Cardiac septum (tissue), 1 donor: Measurements from ENCODE around the gene ARID5B. TPM values are rescaled to one million over a fixed set of nuclear protein-coding genes. Genes with fewer than 3 reads are reported as not detected.

ENCODE experiments used
- DNase-seq: peaks from one replicate; pipeline ENCODE4 v3.0.0-alpha.2; 2020; ENCODE audit warnings: low spot score
- intact Hi-C: fragments of 100-400 bp; cut with DNase I; formaldehyde crosslinking; loops from one replicate; pipeline ENCODE4 v1.14.0; 2022
- total RNA-seq: library from RNA; stranded (reverse); fragmentation: NEBNext Ultra II Directional; extraction: Animal tissue kit (Norgen Biotek cat#: 25700); gene quantifications from one replicate; pipeline ENCODE4 v1.2.1, GENCODE V29; 2021
- donor health status: DM: no; HTN: no; CAD: no.

ARID5B gene
- total RNA-seq, 1 donor from 2014 or later, result 25.2 TPM

DNA sequence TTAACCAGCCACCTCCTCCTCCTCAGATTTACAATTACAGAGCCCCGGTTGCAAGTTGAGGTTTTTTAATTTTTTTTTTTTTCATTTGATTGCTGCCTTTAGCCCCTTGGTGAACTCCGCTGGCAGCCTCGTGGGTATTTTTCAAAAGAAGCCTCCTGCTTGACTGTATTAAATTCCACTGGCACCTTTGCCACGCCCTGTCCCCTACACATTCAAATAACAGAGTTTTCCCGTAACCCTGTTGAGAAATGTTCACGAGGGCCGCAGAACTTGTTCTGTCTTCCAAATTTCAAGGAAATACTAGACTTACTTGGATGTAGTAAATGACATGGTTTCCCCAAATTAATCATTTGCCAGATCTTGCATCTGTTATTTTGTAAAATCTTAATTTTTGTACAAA lies 167.0 kb downstream of the ARID5B start:
- no peak for DNase-seq
- intact Hi-C loops, result no loop called here

DNA sequence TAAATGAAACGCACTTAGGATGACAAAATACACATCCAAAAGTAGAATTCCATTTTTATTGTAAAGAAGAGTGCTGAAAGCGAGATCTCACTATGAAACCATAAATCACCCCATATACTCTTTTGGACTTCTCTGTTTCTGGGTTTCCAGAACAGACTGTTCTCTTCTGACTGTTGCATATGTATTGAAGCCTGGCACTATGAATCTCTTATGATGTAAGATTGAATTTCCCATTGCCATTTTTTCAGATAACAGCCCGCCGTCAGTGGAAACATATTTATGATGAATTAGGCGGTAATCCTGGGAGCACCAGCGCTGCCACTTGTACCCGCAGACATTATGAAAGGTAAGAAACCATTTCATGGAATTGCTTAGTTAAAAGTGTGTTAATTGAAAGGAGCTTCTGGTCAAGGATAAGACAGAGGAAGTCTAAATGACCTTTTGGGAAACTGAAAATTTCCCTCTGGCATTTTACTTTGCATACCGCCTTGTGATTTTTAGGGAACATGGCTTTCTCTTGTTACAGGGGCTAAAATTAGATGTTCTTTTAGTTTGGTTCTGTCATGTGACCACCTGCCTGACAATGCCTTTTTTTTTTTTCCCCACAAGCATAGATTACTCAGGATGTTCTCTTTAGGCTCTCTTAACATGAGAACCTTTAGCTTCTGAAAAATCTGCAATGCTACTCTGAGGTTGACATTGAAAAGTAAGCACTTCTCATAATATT lies 168.1 kb downstream of the ARID5B start:
- no peak for DNase-seq
- intact Hi-C loops, result no loop called here

DNA sequence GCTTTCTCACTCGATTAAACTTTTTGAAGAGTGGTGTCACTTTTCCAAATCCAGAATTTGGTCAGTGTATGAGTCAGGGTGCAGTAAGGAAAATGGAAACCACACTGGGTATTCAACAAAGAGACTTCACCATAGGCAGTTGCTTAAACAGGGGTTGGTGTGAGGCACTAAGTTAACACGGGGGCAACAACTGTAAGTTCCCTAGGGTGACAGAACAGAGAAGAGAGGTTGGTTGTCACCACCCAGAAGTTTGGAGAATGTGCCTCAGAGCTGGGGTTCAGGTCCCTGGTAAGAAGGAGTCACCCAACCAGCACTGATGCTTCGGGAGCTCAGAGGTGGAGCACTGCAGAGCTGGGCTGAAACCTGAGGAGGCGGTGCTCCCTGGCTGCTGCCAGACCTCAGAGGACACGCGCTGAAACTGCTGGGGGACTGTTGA lies 170.4 kb downstream of the ARID5B start:
- DNase-seq, result no peak
- intact Hi-C loops, result no loop called here

DNA sequence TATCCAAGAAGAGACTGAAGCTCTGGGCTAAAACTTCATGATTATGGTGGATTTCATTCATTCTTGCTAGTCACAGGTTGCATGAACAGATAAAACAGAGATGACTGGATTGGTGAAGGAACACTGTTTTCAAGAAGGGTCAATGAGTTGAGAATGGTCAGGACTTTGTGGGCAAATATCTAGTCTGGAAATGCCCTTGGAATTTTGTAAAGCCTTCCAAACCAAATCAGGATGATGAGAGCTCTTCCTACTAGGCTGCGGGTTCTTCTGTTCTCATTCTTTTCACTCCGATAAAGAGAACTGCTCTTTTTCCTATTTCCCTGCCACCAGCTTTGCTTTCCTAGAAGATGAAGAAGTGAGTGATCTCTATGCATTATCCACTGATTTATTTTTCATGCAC lies 171.4 kb downstream of the ARID5B start:
- intact Hi-C loops, result no loop called here

DNA sequence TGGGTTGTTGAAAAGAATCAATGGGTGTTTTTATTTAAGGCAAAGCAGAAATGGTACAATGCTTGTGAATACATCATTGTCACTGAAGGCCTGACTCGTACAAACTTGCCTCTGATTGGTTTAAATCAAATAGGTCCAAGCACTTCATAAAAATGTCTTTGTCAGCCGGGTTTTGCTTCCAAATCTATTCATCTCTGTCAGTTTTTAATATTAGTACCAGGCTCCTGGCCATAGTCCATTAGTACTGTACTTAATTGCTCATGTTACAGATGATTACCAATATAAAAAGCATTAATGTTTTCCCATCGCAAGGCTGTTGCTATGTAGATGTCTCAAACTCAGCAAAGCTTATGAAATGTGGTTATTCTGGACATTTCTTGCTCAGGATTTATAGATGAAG lies 171.9 kb downstream of the ARID5B start:
- intact Hi-C loops, result no loop called here
- DNase-seq, result no peak

More for the DNA sequence above, 171.4 kb downstream of the ARID5B start:
- DNase-seq, result no peak

DNA sequence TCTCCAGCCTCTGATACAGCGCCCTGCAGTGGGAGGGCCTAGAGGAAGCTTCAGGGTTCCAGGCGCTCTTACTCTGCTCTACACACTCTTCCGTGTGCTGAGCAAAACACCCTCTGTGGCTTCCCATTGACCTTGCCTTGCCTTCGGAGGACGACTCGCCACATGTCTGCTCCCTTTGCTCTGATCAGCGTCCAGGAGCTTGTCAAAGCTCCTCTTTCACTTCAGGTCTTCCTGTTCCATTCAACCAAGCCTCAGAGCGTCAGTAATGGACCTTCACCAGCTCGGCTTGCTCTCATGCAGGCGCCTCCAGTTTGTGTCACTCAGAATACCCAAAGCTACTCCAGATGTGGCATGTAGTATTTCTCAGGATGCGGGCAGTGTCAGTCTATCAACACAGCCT lies 173.9 kb downstream of the ARID5B start:
- no peak for DNase-seq
- intact Hi-C loops, result no loop called here

DNA sequence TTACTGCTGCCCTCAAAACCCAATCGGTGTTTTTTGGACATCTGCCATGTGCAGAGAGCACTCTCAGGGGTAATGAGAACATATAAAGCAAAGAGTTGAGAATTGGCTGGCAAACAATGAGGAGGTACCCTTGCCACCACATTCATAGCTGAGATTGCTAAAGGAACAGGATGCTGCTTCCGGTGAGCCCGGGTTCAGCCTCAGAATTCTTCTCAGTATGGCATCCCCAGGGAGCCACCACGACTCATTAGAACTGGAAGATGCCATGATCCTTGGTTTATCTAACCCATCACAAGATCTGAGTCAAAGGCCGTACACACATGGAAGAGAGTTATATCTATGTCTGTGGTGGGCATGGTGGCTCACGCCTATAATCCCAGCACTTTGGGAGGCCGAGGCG lies 174.4 kb downstream of the ARID5B start:
- intact Hi-C loops, result no loop called here

DNA sequence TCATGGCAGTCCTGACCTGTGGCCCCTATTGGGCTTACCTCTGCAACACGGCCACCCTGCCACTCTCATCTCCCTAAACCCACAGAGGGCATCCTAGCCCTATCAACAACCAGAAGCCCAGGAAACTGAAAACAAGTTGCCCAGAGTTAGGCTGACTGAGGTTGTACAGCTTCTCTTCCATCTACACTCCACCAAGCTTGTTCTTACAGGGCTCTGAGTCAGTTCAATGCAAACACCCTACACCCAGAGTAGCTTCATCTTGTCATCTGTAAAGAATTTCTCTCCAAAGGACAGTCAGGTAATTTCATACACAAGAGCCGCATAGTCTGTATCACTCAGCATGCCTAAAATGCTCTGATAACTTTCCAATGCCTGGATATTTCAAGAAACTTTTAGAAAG lies 175.4 kb downstream of the ARID5B start:
- no peak for DNase-seq
- intact Hi-C loops, result no loop called here

More for the DNA sequence above, 174.4 kb downstream of the ARID5B start:
- no peak for DNase-seq

DNA sequence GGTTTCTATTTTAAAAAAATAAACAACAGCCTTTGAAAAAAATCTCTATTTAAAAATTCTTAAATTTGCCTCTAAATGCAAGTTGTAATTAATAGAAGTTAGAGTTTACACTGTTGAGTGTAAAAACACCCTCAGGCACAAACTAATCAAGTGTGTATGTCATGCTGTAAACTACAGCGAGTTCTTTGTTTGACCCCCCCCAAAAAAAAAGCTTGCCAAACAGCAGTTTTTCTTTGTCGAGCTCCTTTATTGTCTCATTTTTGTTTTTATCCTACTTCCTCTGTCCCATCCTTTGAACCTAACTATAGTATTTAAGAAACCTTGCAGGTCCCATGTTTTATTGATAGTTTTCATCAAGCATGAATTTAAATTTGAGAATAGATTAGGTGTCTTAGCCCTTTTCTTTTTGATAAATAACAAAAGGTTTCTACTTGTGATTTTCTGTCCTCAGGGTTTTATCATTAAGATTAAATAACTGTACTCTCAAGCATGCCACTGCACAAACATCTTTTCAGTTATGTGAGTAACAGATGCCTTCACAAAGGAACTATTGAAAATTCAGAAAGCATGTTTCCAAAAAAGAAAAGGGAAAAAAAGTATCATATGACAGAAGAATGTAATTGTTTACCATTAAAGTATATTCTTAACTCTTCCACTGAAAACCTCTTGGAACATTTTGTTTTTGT lies 176.0 kb downstream of the ARID5B start:
- intact Hi-C loops, result no loop called here
- DNase-seq, result no peak

DNA sequence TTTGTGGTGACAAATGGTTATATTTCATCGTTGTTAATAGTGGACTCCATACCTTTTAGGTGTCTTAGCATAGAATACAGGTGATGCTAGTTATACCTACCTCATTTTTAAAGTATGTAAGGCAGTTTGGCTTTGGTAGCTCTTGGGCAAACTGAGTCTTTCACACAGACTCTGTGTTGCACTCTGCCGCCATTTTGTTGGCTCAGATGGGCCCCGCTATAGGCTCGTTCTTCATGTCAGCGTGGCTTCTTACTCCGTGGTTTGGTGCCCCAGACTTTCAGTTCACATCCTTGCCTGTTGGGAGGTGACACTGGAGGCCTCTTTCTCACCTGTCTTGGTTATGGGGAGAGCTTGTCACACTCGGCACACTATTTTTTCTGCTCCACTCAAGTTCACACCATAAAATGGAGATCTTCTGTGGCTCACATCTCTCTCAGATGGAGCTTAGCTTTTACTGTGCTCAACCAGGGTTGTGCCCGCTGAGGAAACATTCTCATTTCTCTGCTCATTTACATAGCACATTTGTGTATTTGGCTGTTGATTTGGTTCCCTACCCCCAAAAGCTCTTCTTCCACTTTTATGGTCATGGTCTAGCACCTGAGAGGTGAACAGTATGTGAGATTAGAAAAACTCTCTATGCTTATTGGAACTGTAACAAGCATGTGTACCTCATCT lies 178.5 kb downstream of the ARID5B start:
- no peak for DNase-seq
- intact Hi-C loops, result no loop called here

DNA sequence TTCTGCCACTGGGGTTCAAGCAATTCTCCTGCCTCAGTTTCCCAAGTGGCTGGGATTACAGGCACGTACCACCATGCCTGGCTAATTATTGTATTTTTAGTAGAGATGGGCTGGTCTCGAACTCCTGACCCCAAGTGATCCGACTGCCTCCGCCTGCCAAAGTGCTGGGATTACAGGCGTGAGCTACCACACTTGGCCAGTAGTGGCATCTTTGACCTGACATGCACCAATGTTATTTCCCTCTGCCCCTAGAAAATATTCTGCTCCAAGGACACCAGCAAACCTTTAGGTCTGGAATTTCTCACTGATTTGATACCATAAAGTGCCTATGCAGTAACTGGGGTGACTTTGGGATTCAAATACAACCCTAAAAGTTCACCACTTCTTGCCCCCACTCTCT lies 179.4 kb downstream of the ARID5B start:
- DNase-seq, result no peak
- intact Hi-C loops, result no loop called here

DNA sequence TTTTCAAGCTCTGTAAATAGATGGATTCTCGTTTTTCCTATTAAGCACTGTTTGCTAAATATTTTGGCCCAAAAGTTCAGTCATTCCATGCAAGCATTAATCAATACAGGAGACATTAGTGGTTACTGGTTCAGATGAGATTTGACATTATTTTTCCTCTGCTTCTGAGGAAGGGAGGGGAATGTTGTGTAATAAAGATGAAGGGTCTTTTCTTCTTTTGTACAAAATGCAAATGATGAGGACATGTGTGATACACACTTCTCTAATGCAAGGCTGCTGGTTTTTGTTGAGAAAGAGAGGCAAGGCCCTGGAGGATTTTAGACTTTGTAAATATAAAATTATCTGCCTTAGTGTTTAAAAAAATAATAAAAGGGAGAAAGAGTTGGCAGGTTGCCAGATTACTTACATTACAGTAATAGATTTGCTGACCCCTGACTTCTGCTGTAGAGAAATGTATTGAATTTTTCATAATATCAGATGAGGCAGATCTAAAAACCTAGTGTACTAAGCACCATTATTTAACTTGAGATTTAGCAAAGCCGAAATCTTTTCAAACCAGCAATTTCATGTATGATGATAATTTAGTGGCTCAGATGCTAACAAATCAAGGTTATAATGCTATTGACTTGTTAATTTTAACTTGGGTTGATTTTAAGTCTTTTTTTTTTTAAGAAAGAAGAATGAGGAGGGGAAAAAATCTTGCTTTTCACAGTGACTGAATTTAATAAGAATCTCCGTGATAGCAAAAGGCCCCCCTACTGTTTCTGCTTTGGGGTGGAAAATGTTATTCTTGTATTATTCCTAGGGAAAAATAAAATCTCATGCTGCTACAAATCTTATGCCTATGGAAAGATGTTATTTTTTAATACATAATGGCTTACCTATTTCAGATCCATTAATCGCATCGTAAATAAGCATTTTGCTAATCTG lies 180.1 kb downstream of the ARID5B start:
- intact Hi-C loops, result loop anchor here (2.0 kb wide), 1 partner anchor 33 kb away; no protein-coding TSS in a partner anchor
- no peak for DNase-seq

DNA sequence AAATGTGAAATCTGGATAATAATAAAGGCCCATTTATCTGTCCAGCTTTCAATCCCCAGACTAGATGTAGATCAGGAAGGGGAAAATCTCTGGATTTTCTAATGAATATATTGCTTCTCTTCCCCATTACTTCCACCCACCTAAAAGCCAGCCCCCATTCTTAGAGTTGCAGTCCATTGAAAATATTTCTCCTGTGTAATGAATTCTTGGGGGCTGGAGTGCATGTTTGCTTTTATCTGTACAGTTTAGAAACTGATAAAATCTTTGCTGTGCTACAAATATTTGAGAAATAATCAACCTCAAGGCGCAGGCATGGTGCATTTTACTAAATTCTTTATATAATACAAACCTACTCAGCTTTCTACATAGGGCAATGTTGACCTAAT lies 180.8 kb downstream of the ARID5B start:
- intact Hi-C loops, result loop anchor here (2.0 kb wide), 1 partner anchor 33 kb away; no protein-coding TSS in a partner anchor
- DNase-seq, result no peak

DNA sequence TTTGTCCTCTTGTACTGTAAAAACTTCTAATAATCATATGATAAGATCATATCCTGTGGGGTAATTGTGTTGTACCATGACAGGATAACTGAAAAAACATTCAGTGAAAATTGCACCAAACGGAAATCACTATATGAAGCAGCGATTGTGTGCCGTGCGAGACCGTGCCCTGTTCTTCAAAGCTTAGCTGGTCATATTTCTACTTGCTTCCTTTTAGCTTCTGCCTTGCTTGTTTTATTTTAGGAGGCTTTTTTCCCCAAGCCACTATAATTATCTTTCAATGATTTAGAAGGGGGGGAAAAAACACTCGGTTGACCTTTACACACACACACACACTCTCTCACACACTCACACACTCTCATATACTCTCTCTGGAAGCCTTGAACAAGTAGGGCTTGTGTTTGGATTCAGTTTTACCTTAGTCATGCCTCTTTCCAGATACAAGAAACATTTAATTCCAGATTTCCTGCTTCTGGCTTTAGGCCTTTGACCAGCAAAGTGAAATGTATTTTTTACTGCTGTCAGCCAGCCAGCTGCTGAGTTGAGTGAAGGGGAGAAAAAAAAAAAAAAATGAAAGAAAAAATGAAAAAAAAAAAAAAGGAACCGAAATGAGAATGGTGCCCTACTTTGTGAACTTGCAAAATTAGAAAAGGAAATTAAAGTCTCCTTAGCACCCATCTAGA lies 181.4 kb downstream of the ARID5B start:
- DNase-seq, result no peak

DNA sequence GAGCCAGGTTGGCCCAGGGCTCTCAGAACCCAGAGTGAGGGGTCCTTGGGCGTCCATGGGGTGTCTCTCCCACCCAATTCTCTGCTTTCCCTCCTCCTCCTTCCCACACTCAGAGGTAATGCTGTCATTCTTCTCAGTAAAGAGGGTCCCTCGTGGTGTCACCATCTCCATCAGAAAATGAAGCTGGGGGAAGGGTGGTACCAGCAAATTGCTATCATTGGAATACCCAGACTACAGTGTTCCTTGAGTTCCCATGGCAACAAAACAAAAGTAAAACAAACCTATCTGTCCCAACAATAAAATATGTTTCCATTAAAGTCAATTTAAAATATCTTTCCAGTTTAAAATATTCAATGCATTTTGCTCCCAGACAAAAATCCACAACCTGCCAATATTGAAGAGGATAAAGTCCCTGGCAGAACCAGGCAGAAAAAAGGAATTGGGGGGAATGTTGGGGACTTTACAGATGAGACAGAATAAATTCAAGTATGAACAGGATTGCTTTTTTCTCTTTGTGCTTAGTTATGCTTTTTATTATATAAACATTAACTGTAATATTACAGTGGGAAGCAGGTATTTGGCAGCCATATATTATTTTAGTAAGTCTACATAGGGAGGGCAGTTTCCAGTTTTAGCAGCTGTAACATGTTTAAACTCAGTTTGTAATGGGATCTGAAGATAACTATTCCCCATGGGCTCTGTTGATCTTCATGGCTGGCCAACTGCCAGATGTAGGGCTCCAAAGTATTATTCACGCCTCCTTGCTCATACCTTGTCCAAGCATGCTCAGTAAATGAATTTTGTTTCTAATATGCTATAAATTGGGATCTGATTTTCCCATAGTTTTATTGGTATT lies 182.1 kb downstream of the ARID5B start:
- intact Hi-C loops, result loop anchor here (2.0 kb wide), 1 partner anchor 35 kb away; no protein-coding TSS in a partner anchor
- DNase-seq, result no peak

More for the DNA sequence above, 181.4 kb downstream of the ARID5B start:
- intact Hi-C loops, result loop anchor here (2.0 kb wide), 1 partner anchor 34 kb away; no protein-coding TSS in a partner anchor

DNA sequence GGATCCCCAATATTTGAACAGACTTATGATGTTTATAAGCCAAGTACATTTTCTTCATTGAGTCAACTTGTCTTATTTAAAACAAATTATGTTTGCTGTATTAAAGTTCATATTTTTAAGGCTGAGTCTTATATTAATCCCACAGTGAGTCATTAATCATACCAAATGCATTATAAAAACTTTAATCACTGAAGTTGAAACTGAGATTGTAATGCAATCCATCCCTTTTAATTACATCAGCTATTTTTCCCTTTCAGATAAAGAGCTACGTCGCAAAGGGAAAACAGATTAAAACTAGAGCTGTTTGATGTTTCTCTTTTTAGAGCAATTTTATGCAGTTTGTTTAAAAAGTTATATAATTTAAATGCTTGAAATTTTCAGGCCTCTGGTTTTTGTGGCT lies 183.0 kb downstream of the ARID5B start:
- intact Hi-C loops, result no loop called here
- DNase-seq, result no peak

DNA sequence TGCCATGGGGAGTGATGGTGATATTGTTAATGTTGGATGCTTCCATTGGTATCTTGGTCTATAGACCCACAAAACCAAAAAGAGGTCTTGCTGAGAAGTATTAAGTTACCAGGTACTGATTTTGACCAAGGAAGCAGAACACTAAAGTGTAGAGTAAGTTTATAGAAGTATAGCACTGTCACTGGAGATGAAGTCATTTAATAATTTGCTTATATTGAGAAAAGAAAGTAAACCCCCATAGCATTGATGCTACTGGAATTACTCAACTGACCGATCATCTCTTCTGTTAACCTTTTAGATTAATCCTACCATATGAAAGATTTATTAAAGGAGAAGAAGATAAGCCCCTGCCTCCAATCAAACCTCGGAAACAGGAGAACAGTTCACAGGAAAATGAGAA lies 183.9 kb downstream of the ARID5B start:
- DNase-seq, result no peak
- intact Hi-C loops, result no loop called here

DNA sequence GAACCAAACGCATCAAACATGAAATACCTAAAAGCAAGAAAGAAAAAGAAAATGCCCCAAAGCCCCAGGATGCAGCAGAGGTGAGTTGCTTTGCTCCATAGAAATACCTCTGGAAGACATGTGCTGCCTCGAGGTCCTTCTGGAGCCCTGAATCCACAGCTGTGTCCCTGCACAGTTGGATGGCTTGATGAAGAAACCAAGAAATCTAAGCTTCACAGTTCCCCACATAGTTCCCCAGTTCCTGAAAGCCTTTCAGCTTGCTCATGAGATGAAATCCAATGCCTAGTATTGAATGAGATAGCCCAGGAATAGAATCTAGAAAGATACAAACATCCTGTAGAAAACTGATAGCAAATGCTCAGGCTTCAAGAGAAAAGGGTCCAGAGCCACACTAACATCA lies 184.3 kb downstream of the ARID5B start:
- intact Hi-C loops, result no loop called here
- no peak for DNase-seq
